Cerebellar nuclear complex (tissue), 1 donor: ENCODE measurements around the gene DCANP1.
A peak's percentile ranks its signal among the peaks of the same experiment; 100 is the strongest.

Experiments
- DNase-seq, 2 experiments: peaks; one replicate each; lab custom pipeline; 2025; lab: John Stamatoyannopoulos, UW

DCANP1 gene

DNA sequence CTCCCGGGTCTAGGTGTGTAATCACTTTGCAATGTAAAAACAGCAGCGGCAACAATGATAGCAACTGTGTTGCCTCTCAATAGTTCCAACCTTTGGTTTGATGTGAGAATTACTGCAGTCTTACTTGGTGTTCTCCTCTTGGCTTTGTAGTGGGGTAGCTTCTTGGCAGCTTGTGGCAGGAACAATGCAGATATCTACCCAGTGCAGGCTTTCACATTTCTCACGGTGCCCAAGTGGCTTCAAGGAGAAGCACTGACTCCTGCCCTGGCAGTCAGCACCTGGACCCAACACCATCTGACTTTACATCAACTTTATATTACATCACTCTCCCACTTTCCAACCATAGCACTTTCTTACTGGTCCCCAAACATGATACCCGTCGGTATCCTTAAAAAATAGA, 33.4 kb upstream of the DCANP1 start:
- no peak for DNase-seq

DNA sequence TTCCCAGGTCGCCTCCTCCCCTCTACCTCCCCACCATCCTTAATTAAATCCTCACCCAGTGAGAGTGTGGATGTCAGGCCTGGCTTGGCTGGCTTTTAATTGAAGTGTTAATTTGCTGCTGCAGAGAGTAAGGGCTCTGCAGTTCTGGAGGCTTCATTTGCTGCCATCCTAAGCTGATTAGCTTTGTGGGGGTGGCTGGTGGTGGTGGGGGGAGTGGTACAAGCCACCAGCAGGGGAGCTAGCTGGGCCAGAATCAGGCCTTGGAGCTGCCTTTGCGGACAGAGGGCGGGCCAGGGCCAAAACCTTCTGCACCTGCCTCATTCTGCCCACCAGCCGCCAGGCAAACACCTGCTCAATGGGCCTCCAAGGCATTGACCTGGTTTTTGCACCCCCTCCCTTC, 31.8 kb upstream of the DCANP1 start:
- DNase-seq: no peak

DNA sequence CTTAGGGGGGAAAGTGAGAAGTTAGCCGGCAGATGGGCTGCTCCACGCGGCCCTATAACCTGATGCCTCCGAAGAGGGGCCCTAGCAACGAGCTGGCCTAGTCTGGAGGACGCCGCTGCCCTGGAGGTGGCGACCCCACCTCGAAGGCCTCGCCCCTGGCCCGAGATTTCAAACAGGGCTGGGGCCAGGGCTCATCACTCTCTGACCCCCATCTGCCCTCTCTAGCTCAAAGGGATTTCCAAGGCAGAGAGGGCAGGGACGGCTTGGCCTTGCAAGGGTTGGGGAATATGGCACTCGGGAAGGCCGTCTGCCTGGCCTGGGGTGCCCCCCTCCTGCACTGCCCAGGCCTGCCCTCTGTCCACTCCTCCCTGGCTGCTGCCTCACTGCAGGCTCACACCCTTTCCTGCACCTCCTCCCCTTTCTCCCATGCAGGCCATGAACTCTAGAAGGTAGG, 30.5 kb upstream of the DCANP1 start:
- DNase-seq: no peak

DNA sequence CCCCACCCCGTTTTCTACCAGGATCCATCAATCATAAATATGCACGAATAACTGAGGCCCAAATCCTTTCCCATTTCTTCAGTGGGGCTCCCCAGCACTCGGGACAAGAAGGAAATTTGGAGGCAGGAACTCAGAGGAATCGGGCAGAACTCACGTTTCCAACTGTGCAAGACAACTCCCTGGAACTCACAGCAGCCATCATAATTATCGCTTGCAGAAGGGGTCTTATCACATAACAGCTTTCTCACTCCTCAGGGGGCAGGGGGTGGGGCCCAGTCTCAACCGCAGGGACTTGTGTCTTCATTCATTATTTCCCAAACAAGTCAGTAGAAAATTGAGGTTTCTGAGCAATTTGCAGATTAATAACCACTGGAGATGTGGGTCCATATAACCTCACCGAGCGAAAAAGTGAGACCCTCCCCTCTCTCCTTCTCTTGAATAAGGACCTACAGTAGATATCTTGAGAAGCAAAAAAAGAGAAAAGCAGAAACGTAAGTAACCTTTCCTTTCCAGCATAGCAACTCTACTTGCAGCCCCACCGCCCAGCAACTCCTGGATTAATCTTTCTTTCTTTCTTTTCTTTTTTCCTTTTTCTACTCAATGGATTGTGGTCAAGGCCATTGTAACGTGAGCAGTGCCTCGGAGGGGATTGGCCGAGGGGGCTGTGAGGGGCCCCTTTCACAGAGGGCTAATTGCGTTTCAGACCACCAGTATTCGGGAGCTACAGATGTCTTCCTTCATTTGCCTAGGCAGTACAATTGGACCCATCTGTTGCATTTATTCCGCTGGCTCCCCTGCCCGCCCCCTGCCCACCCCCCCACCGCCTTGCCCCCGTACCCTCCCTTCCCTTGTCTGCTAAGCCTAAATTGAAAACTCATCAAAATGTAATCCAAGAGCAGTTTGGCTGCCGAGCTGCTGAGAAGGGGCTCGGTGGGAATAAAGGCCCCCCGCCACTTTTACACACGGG, 29.8 kb upstream of the DCANP1 start:
- DNase-seq: no peak

DNA sequence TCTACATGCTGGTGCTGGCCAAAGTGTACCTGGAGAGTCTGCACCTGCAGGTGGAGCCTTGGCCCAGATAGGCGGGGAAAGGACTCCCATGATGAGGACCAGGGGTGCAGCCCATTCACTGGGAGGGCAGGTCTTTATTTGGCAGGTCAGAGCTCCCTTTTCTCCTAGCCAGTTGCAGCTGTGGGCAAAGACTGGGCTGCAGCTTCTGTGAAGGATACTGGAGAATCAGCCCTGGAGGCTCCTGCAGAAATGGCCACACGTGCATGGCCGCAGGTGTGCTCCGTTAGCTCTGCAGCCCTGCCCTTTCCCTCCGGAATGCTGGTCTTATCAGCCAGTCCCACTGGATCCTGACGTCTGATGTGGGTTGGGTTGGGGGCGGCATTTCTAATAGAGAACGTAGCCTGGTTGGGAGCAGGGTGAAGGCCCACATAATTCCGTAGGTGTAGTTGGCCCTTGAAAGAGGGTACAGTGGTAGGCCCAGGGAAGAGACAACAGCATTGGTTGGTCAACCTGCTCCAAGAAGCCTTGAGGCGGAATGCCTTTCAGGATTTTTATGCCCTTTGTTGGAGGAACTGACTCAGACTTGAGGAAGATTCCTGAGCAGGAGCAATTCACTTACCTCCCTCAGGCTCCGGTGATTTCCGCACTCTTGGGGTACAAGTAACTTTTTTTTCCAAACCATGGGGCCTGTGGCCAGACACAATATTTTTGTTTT, 27.0 kb upstream of the DCANP1 start:
- DNase-seq: no peak

DNA sequence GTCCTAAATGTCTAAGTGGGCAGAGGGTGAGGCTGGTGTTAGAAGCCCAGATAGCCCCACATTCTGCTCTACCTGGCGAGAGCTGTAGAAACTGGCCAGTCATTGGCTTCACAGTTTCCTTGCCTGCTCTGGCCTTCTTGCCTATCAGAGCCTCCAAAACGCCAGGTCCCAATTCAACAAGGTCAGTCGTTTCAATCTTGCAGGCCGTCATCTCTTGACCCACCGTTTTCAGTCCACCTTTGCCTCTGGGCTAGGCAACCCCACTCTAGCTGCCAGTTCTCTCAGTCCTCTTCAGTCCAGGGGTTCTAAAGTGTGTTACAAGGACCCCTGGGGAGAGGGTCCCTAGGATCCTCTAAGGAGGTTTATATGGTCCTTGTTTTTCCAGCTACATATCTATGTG, 25.0 kb upstream of the DCANP1 start:
- no peak for DNase-seq

DNA sequence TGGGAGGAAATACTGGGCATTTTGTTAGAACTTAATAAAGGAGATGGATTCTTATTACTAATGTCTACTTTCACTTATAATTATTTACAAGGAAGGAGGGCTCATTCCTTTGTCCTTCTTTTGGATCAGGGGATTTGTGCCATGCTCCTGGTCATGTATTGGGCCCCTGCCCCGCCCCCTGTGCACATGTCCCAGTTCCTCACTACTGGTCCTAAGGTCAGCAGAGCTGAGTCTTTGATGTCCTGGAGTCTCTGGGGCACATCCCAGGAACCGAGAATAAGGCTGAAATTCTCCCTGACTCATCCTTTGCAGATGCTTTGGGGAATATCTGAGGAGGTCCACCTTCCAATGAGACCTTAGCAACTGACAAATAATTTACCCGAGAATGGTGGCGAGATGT, 24.6 kb upstream of the DCANP1 start:
- no peak for DNase-seq

DNA sequence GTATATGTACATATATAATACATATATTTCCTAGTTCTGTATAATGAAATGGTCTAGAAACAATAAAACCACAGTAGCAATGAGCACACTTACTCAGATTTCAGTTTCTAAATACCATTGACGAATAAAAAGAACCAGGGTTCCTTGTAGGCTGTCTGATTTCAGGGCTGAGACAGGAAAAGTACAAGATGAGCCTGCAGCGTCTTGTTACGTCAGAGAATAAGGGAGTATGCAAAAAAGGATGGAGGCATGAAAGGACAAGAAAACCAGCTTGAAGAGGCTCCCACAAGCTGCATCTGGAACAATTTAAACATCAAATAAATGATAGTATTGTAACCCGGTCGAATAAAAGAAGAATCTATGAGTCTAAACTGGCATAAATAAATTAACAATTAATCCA, 22.8 kb upstream of the DCANP1 start:
- no peak for DNase-seq

DNA sequence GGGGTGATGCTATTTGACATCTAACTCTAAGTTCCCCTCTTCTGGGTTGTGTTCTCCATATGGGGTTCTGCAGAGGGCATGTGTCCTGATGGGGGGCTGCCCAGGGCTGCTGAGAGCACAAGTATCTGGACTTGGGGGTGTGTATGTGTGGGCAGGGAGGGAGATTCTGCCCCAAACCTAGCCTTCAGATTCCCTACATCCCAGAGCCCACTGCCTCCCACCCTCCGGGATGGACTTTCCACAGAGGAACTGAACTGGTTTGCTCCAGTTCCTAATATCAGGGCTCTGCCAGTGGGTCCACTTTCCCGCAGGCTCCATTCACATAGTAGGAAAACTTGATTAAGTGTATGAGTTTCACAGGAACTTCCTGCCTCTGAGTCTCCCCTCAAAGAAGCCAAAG, 21.4 kb upstream of the DCANP1 start:
- no peak for DNase-seq

DNA sequence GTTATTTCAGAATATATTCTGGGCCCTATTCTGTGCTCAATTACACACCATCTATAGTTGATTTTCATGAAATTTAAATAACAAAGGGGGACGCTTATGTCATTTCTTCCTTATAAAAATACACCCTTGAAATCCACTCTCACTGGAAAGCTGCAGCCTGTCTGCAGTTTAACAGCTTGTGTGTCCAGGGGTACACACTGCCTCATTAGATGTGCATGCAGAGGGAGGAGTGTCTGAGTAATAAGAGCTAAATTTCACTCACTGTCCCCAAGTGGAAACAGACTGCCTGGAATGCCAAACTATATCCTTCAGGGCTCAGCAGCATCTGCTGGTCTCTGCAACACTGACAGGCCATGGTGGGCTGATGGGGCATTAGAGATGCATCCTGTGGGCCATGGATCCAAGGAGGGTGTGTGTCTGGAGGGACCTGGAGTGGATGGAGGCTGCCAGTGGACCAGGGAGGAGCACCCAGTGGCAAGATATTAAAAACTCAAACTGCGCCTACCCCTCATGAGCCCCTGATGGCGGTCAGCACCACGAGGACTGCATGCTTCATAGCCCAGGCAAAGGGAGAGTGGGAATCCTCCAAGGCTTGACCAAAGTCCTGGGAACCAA, 20.8 kb upstream of the DCANP1 start:
- DNase-seq: no peak

DNA sequence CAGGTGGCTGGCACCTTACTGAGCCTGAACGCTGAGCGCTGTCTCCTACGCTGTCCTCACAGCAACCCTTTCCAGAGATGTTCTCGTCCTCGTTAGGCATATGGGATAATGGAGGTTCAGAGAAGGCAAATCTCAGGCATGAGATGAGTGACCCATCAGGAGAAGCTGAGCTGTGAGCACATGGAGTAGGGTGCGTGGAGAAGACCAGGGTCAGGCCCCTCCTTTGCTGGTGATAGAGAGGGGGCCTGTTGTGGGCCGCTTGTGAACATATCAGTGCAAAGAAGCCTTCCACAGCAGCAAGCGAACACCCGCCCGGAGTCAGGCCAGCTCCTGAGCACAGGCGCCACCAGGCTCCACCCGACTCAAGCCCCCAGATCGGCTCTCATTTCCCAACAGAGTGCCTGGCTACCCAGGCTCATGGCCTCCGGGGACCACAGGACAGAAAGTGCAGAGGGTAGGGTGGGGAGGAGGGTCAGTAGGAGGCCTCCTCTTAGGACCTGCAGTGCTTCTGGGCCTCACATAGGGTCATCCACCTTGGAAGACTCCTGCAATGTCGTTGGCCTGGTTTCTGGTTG, 20.0 kb upstream of the DCANP1 start:
- no peak for DNase-seq

DNA sequence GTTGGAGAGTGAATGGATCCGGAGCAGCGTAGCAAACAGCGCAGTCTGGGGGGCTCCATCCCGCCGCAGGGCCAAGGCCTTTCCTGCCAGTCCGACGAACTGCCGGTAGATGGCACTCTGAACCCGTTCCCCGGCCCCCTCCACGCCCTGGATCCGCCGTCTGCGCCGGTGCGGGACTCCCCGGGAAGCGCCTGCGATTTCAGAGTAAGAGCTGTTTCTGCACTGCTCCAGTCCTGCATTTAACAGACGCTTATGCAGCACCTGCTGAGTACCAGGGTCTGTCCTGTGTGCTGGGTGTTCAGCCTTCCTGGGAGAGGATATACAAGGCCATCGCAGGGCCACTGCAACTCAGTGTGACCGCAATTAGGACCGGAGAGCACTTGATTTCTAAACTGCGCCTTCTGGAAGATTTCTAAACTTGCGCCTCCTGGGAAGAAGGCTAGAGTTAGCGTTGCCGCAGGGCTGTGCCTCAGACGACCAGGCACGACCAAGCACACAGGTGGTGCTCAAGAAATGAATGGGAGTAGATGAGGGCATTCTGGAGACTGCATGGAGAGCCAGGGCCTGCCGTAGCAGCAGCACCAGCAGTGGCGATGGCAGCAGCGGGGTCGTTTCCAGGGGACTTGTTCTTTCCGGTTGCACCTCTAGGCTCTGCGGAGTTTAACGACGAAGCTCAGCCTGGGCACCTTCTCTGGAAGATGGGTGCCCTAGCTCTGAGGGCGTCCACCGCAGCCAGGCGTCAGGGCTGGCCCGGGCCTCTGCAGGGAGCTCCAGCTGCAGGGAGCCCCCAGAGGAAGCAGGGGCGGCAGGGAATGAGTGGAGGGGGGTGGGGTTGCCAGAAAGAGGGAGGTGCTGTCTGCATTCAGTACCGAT, 19.3 kb upstream of the DCANP1 start:
- peak in 1 of 2 experiments; percentile 48 for DNase-seq

DNA sequence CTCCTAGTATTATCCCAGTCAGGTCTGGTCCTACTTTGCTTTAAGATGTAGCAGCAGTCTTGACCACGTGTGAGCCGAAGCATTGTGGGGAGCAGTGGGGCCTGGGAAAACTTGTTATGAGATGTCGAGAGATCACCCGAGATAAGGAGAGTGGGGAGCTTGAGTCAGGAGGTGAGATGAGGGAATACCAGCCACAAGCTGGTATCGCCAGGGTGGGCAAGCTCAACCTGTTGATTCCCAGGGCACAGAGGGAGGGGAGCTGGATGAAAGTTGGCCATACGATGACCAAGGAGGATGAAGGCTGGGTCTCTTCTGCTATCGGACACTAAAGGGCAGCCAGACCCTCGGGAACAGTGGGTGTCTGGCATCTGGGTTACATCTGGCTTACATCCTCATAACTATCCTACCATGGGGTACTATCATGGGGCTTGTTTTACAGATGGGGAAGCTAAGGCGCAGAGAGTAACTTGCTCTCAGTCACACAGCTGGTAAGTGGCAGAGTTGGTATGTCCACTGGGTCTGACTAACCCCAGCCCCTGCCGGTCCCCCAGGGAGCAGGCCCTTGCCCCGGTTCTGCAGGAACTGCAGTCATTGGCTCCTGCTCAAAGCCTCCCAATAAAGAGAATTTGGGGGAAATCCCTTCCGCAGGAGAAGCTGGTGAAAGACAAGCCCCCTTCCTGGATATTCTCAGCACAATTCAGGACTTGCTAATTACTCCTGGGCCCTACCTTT, 18.4 kb upstream of the DCANP1 start:
- no peak for DNase-seq

DNA sequence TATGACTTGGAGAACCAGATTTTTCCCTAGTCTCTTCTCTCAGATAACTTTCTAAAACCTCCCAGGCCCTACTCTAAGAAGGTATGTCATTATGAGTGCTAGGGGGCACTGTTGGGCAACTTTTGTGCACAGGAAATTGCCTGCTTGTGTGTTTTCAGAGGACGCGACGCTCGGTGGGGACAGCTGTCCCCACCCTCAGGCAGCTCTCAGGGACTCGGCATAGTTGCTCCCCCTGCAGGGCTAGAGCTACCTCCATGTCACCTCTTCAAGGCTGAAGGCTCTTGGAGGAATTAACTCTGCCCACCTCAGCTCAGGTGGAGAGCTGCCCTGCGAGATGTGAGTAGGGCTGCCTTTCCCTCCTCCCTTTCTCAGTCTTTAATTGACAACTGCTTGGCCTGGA, 15.2 kb upstream of the DCANP1 start:
- no peak for DNase-seq

DNA sequence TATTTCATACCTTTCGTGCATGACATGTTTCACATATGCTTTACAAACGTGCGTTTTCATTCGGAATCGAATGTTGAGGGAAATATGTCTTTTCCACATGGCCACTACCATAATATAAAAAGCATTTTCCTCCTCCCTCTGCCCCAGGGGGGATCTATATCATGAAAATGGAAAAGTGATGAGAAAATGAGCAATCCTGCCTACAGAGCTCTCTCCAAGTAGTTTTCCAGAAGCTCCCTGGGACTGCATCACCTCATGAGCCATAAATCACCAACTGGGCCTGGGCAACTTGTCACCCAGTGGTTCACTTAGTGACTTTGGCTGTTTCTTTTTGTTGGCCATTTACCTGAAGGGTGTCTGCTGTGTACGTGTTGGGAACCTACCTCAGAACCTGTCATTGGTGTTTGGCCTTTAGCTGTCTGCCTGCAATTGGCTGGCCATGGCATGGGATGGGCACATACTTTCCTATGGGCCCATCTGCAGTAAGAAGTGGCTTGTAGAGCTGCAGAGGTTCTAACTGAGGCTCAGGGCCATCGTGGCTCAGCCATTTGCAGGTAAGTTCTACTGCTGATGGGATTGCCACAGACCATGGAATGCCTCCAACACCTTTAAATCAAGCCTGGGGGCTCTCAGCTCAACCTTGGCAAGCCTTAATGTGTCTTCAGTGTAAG, 14.5 kb upstream of the DCANP1 start:
- DNase-seq: no peak

DNA sequence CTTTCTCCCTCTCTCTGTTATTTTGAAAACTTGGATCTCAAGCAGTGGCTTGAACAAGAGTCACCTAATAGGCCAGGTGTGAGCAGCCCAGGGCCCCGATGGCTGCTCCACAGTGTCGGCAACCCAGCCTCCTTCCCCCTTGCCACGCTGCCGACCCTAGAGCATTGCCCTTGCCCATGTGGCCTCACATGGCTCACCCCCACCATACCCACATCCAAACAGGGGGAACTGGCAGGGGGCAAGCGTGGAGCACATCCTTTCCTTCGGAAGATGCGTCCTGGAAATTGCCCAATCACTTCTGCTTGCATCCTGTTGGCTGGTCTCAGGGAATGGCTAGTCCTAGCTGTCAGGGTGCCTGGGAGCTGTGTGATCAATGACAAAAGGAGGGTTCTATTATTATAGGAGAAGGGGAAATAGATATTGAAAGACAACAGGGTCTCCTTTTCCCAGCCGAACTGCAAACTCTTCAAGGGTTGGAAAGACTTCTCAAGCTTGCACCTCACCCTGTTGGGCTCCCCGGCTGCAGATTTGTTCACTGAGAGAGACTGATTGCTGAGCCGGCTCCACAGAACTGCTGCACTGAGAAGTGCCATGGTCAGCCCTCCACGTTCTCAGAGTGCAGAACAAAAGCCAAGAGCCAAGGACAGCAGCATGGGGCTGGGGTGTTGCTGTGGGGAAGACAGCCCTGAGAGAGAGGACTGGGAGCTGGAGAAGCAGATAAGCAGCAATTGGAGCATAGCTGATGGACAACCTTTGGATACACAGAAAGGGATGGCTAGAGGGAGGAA, 13.3 kb upstream of the DCANP1 start:
- DNase-seq: no peak

DNA sequence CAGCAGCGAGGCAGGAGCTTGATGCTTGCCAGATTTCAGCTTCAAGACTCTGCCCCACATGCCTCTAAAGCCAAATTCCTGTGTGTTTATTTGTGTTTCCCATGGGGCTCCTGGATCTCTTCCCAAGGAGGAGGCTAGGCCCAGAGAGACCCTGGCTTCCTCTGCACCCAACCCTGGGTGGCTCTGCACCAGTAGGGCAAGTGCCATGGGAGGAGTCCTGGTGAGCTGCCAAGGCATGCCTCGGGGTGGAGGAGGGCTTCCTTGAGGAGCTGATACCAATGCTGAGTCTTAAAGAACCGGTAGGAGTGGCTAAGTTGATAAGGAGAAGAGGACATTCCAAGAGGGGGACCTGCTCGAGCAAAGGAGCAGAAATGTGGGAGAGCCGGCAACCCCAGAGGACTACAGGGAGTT, 11.8 kb upstream of the DCANP1 start:
- DNase-seq: no peak

DNA sequence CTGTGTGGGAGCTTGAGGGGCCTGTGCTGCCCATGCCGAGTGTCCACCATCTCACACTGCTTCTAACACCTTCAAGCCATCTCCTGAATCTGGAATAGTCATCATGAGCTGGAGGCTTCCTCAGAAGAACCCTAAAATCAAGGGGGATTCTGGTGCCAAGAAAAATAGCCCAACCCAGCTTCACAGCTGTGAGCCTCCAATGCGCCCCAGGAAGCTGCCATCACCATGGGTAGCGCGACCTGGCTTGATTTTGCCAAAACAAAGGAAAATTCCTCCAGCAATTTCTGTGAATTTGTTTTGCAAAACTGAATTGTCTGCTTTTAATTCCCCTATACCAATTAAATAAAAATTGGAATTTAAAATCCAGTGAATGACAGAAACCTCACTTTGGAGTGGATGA, 11.2 kb upstream of the DCANP1 start:
- no peak for DNase-seq

DNA sequence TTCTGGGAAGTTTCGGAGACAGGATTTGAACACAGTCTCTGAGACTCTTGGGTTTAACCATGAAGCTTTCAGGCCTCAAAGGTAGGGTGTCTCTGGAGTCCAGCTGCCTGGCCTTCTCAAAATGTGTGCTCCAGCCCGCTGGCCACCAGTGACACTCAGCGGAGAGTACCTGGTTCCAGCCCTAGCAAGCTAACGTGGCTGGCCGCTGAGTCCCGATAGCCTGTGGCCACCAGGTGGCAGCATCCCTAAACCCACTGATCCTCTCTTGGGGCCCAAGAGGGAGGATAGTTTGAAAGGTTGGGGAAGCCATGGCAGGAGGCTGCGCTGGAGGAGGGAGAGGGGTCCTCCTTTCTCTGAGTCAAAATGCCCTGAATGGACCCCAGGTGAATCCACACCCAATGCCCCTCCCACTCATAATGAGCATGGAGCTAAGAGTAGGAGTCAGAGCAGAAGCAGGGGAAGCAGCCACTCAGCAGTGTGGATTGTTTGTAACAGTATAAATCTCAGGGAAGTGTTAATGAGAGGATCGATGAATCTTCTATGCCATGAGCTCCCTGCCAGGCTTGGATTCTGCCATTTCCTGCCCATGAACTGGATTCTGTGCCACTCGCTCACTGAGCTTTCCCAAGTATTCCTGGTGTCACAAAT, 10.4 kb upstream of the DCANP1 start:
- no peak for DNase-seq
